SK-N-SH (cell line): Measurements from ENCODE around the gene CEP57. TPM values are rescaled to one million over a fixed set of nuclear protein-coding genes. Genes with fewer than 3 reads are reported as not detected.

ENCODE experiments used
- CTCF ChIA-PET: fragments of 300-600, 350-600 bp; formaldehyde crosslinking; extraction: SDS; loops from one replicate; lab custom pipeline; 2021; lab: Yijun Ruan, JAX
- POLR2A ChIA-PET: fragments of 350-600 bp; sonication (Branson Sonifier 250); formaldehyde crosslinking; extraction: SDS; loops from one replicate; lab custom pipeline; 2020; ENCODE audit warnings: antibody characterized with exemption, inconsistent platforms; lab: Yijun Ruan, JAX
- DNase-seq: peaks from one replicate; pipeline ENCODE4 v3.0.0; 2012
- H2AFZ ChIP-seq: fragments of 200-600 bp; sonication (generic); 2 replicates; pipeline ENCODE4 v1.8.1; 2016; ENCODE audit warnings: antibody characterized with exemption, mild to moderate bottlenecking, low read depth
- H3F3A ChIP-seq: fragments of 200-600 bp; sonication (generic); replicated peaks from 2 replicates; pipeline ENCODE3; 2016; ENCODE audit warnings: antibody characterized with exemption, mild to moderate bottlenecking; ENCODE audit not compliant: insufficient read depth
- H3K27ac ChIP-seq, 2 experiments: fragments of 200-500 bp in 1 of 2; fragments of 200-600 bp in 1 of 2; sonication (Bioruptor generic) in 1 of 2; sonication (generic), shearing (Covaris generic) in 1 of 2; 2 replicates each; pipeline versions ENCODE4 v1.5.1 to v1.6.1; 2014 to 2016; ENCODE audit warnings: low read depth in 2 of 2, inconsistent platforms in 1 of 2, low read length in 1 of 2, mild to moderate bottlenecking in 1 of 2, mixed read lengths in 1 of 2
- H3K27me3 ChIP-seq: fragments of 200-600 bp; sonication (generic), shearing (Covaris generic); 2 replicates; pipeline ENCODE4 v1.6.1; 2016; ENCODE audit warnings: mixed run types; ENCODE audit not compliant: insufficient read depth
- H3K36me3 ChIP-seq, 2 experiments: fragments of 200-500 bp in 1 of 2; fragments of 200-600 bp in 1 of 2; sonication (Bioruptor generic) in 1 of 2; sonication (generic) in 1 of 2; replicated peaks in 1 of 2; 2 replicates each; pipeline versions ENCODE3 to v1.5.1; 2014 to 2016; ENCODE audit warnings: low read length in 1 of 2, mild to moderate bottlenecking in 1 of 2; ENCODE audit not compliant: insufficient read depth in 2 of 2, control insufficient read depth in 1 of 2
- H3K4me1 ChIP-seq, 2 experiments: fragments of 200-500 bp in 1 of 2; fragments of 200-600 bp in 1 of 2; sonication (Bioruptor generic) in 1 of 2; sonication (generic), shearing (Covaris generic) in 1 of 2; 2 replicates each; pipeline versions ENCODE4 v1.5.1 to v1.6.1; 2014 to 2016; ENCODE audit warnings: low read depth in 1 of 2, low read length in 1 of 2, mixed run types in 1 of 2; ENCODE audit not compliant: insufficient read depth in 2 of 2, control insufficient read depth in 1 of 2
- H3K4me2 ChIP-seq: fragments of 200-600 bp; sonication (generic), shearing (Covaris generic); 2 replicates; pipeline ENCODE4 v1.6.1; 2017; ENCODE audit warnings: mixed run types
- H3K4me3 ChIP-seq, 2 experiments: fragments of 200-500 bp in 1 of 2; fragments of 200-600 bp in 1 of 2; sonication (Bioruptor generic) in 1 of 2; sonication (generic), shearing (Covaris generic) in 1 of 2; 2 replicates each; pipeline versions ENCODE4 v1.5.1 to v1.8.1; 2014 to 2016; ENCODE audit warnings: low read depth in 2 of 2, inconsistent platforms in 1 of 2, low read length in 1 of 2, mild to moderate bottlenecking in 1 of 2, mixed read lengths in 1 of 2, moderate library complexity in 1 of 2
- H3K79me2 ChIP-seq: fragments of 200-600 bp; sonication (generic); 2 replicates; pipeline ENCODE4 v1.8.1; 2017; ENCODE audit warnings: mild to moderate bottlenecking; ENCODE audit not compliant: insufficient read depth
- H3K9ac ChIP-seq: fragments of 200-600 bp; sonication (generic); 2 replicates; pipeline ENCODE4 v1.6.1; 2017; ENCODE audit warnings: mixed run types
- H3K9me2 ChIP-seq: fragments of 200-600 bp; sonication (generic); 2 replicates; pipeline ENCODE4 v1.6.1; 2017; ENCODE audit warnings: mixed run types
- H3K9me3 ChIP-seq: fragments of 200-600 bp; sonication (generic); 2 replicates; pipeline ENCODE4 v1.6.1; 2017; ENCODE audit warnings: mixed run types, mild to moderate bottlenecking, moderate library complexity
- H4K20me1 ChIP-seq: fragments of 200-600 bp; sonication (generic); 2 replicates; pipeline ENCODE4 v1.6.1; 2017; ENCODE audit warnings: mild to moderate bottlenecking, mixed run types; ENCODE audit not compliant: insufficient read depth
- CTCF ChIP-seq: fragments of 200-600 bp; sonication (generic); IDR thresholded peaks from 2 replicates; pipeline ENCODE4 v1.6.1; 2017; ENCODE audit warnings: antibody characterized with exemption, mild to moderate bottlenecking, moderate library complexity
- EP300 ChIP-seq, 2 experiments: IDR thresholded peaks; 2 replicates each; pipeline versions ENCODE4 v1.4.0 to v1.6.1; 2012; ENCODE audit warnings: borderline replicate concordance in 1 of 2, low read depth in 1 of 2, low read length in 1 of 2
- FOSL2 ChIP-seq: IDR thresholded peaks from 2 replicates; pipeline ENCODE4 v1.4.0; 2012; ENCODE audit warnings: low read depth, mild to moderate bottlenecking, moderate library complexity, borderline replicate concordance
- FOXM1 ChIP-seq: IDR thresholded peaks from 2 replicates; pipeline ENCODE4 v1.4.0; 2012; ENCODE audit warnings: low read depth, mild to moderate bottlenecking
- GABPA ChIP-seq: IDR thresholded peaks from 2 replicates; pipeline ENCODE4 v1.4.0; 2012; ENCODE audit warnings: low read depth, mild to moderate bottlenecking
- MXI1 ChIP-seq: IDR thresholded peaks from 2 replicates; pipeline ENCODE4 v1.6.1; 2012; ENCODE audit warnings: mild to moderate bottlenecking, low read depth, low read length, improper control_type of control experiment
- RAD21 ChIP-seq: IDR thresholded peaks from 2 replicates; pipeline ENCODE4 v1.6.1; 2012; ENCODE audit warnings: mild to moderate bottlenecking, low read length
- RCOR1 ChIP-seq: fragments of 150-350 bp; IDR thresholded peaks from 2 replicates; pipeline ENCODE4 v1.6.1; 2017; ENCODE audit warnings: antibody characterized with exemption, low read length
- RFX5 ChIP-seq: IDR thresholded peaks from 2 replicates; pipeline ENCODE4 v1.6.1; 2012; ENCODE audit warnings: mild to moderate bottlenecking, improper control_type of control experiment, low read length
- SMC3 ChIP-seq: IDR thresholded peaks from 2 replicates; pipeline ENCODE4 v1.6.1; 2012; ENCODE audit warnings: low read depth, low read length, improper control_type of control experiment
- TCF12 ChIP-seq: IDR thresholded peaks from 2 replicates; pipeline ENCODE4 v1.4.0; 2012
- YY1 ChIP-seq: IDR thresholded peaks from 2 replicates; pipeline ENCODE4 v1.4.0; 2012; ENCODE audit warnings: low read depth, mild to moderate bottlenecking
- WGBS: methylation state at CpG from one replicate; pipeline ENCODE4 v1.1.6; 2017; ENCODE audit warnings: low lambda C conversion rate; 5-methylcytosine and 5-hydroxymethylcytosine counted together
- polyA plus RNA-seq, 3 experiments: library from polyadenylated mRNA; depleted of rRNA; stranded (reverse); fragments of >200 nt; gene quantifications; 2 replicates each; pipeline ENCODE4 v1.2.3, GENCODE V29; 2012
- TF ChIP-seq, protein P1 (sequence below): fragments of 150-350 bp; IDR thresholded peaks from 2 replicates; pipeline ENCODE4 v1.6.1; 2016; ENCODE audit warnings: mild to moderate bottlenecking, low read depth, low read length
- TF ChIP-seq, protein P2 (sequence below): IDR thresholded peaks from 2 replicates; pipeline ENCODE4 v1.4.0; 2012; ENCODE audit warnings: low read depth
- TF ChIP-seq, protein P3 (sequence below): IDR thresholded peaks from 2 replicates; pipeline ENCODE4 v1.4.0; 2012; ENCODE audit warnings: low read depth, borderline replicate concordance

Gene CEP57
- polyA plus RNA-seq, 1 of the 3 experiments (the other 2 are of a cell fraction), result 12.2 TPM

DNA sequence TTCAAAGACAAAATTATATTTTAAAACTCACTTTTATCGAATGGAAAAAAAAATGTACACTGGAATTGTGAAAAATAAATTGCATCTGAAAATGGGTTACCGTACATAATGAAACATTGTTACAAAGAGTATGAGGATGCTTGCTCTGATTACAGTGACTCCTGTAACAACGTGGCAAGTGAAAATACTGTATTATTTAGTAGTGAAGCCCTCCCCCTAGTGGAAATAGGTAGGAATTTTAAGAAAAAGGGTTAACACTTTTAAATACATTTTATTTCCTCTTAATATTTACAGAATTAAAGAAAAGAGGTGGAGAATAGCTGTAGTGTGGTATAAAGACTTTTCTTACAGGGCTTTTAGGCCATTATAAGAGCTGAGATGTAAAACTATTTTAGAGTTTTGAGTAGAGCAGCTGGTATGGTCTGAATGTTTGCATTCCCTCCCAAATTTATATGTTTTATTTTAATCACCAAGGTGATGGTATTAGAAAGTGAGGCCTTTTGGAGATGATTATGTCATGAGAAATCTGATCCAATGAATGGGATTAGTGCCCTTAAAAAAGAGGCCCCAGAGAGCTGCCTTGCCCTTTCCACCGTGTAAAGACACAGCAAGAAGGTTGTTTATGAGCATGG lies 25.9 kb upstream of the CEP57 start:
- no peak overlapping the region for H3K4me2 ChIP-seq
- no peak overlapping the region for H2AFZ ChIP-seq
- H3K9me3 ChIP-seq, result no peaks in the 10 kb centered on the region
- POLR2A ChIA-PET, result no interaction called here
- H3F3A ChIP-seq, result peaks cover 8% of the 10 kb centered on the region
- no peaks in the 10 kb centered on the region for H3K4me1 ChIP-seq
- H3K4me3 ChIP-seq, result no peak overlapping the region; a peak in 1 of 4 replicates
- CTCF ChIA-PET, result interaction anchor here (0.7 to 6.3 kb wide), 23 partner anchors 10 to 1009 kb away, joined by 3 to 112 read pairs (median 5); partner anchors contain the start of genes FAM76B and SRSF8
- peak; percentile 42 for DNase-seq
- no peak overlapping the region for H3K9ac ChIP-seq
- no peaks in the 10 kb centered on the region for H3K27me3 ChIP-seq
- TF ChIP-seq MXI1, result peak; percentile 71; the same call in 1 of the 2 replicates
- no peak for TF ChIP-seq FOSL2
- TF ChIP-seq, protein P1, sequence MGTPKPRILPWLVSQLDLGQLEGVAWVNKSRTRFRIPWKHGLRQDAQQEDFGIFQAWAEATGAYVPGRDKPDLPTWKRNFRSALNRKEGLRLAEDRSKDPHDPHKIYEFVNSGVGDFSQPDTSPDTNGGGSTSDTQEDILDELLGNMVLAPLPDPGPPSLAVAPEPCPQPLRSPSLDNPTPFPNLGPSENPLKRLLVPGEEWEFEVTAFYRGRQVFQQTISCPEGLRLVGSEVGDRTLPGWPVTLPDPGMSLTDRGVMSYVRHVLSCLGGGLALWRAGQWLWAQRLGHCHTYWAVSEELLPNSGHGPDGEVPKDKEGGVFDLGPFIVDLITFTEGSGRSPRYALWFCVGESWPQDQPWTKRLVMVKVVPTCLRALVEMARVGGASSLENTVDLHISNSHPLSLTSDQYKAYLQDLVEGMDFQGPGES, result no peak
- no peak for TF ChIP-seq YY1
- TF ChIP-seq CTCF, result peak; percentile 79
- peak; percentile 65 for TF ChIP-seq SMC3
- TF ChIP-seq RAD21, result peak; percentile 89
- TF ChIP-seq, protein P2, sequence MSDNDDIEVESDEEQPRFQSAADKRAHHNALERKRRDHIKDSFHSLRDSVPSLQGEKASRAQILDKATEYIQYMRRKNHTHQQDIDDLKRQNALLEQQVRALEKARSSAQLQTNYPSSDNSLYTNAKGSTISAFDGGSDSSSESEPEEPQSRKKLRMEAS, result no peak
- no peak for TF ChIP-seq TCF12
- 27% methylated on average over 4 of the region's 4 CpGs for WGBS
- H4K20me1 ChIP-seq, result no peaks in the 10 kb centered on the region
- H3K27ac ChIP-seq, result no peak overlapping the region
- peaks cover 5 to 13% of the 10 kb centered on the region in 2 experiments for H3K36me3 ChIP-seq
- no peaks in the 10 kb centered on the region for H3K79me2 ChIP-seq
- H3K9me2 ChIP-seq, result no peaks in the 10 kb centered on the region

DNA sequence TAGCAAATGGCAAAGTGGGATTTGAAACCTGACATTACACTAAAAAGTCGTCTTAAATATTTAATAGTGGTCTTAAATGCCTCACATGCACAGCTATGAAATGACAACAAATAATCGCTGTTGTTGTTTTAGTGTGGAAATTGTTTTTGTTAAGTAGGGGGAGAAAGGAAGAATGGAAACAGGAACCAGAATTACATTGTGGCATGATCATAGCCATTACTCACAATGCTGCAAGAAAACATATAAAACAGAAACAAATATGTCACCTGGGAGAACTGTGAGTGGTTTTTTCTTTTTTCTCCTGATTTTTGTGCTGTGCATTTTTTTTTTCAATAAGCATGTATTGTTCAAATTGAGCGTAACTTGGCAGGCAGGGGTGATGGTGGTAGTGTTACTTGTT lies 23.6 kb upstream of the CEP57 start:
- Histone ChIP-seq H3K36me3 (peaks cover 28 to 36% of the 10 kb centered on the region in 2 experiments), H3K9ac (no peak overlapping the region), H4K20me1 (peaks cover 4% of the 10 kb centered on the region; the same call in 1 of the 2 replicates), H3K4me3 (no peak overlapping the region), H3K27me3 (no peaks in the 10 kb centered on the region), H3K27ac (no peak overlapping the region), H3K4me2 (no peak overlapping the region), H3K9me2 (no peaks in the 10 kb centered on the region), H3K9me3 (no peaks in the 10 kb centered on the region), H2AFZ (no peak overlapping the region), H3K79me2 (no peaks in the 10 kb centered on the region)
- CTCF ChIA-PET, result interaction anchor here (1.0 to 3.3 kb wide), 3 partner anchors 12 to 1143 kb away, joined by 4 to 16 read pairs (median 5); no protein-coding TSS in a partner anchor
- 93% methylated on average over 3 of the region's 3 CpGs for WGBS
- DNase-seq, result no peak
- TF ChIP-seq RAD21 (no peak), GABPA (no peak), EP300 (IDR thresholded peaks at IDR 0.05; ENCODE audit: borderline replicate concordance in 1 of 2, low read depth in 1 of 2, low read length in 1 of 2) (no peak), RFX5 (no peak), FOXM1 (no peak), CTCF (no peak), RCOR1 (no peak)
- TF ChIP-seq, protein P2, result no peak
- TF ChIP-seq, protein P3, sequence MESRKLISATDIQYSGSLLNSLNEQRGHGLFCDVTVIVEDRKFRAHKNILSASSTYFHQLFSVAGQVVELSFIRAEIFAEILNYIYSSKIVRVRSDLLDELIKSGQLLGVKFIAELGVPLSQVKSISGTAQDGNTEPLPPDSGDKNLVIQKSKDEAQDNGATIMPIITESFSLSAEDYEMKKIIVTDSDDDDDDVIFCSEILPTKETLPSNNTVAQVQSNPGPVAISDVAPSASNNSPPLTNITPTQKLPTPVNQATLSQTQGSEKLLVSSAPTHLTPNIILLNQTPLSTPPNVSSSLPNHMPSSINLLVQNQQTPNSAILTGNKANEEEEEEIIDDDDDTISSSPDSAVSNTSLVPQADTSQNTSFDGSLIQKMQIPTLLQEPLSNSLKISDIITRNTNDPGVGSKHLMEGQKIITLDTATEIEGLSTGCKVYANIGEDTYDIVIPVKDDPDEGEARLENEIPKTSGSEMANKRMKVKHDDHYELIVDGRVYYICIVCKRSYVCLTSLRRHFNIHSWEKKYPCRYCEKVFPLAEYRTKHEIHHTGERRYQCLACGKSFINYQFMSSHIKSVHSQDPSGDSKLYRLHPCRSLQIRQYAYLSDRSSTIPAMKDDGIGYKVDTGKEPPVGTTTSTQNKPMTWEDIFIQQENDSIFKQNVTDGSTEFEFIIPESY, result no peak
- TF ChIP-seq, all 33 proteins: peak for 0
- no peaks in the 10 kb centered on the region for H3K4me1 ChIP-seq
- H3F3A ChIP-seq, result peaks cover 8% of the 10 kb centered on the region
- POLR2A ChIA-PET, result no interaction called here
